ENCODE results near the gene UCHL3. TPM values are rescaled to one million over a fixed set of nuclear protein-coding genes. Genes with fewer than 3 reads are reported as not detected.
A peak's percentile ranks its signal among the peaks of the same experiment; 100 is the strongest.

UCHL3 gene
- total RNA-seq, 1 donor from 2014 or later: 20.6 TPM

GRCh38 chr13:75550159-75550567 is 572 bp downstream of the UCHL3 start:
- peak overlapping the region; percentile 89 for H3K4me3 Mint-ChIP-seq (ENCODE audit: unreplicated experiment)
- no peak for DNase-seq (ENCODE audit: extremely low spot score, unreplicated experiment)
- H3K9me3 Mint-ChIP-seq (ENCODE audit: unreplicated experiment): no peaks in the 10 kb centered on the region
- H3K27ac Mint-ChIP-seq (ENCODE audit: unreplicated experiment): peak overlapping the region; percentile 97
- peaks cover 12% of the 10 kb centered on the region for H3K36me3 Mint-ChIP-seq (ENCODE audit: unreplicated experiment)
- no peaks in the 10 kb centered on the region for H3K27me3 Mint-ChIP-seq (ENCODE audit: unreplicated experiment)
- peaks cover 21% of the 10 kb centered on the region for H3K4me1 Mint-ChIP-seq (ENCODE audit: unreplicated experiment)
- TF ChIP-seq CTCF (IDR thresholded peaks at IDR 0.05): no peak

- no peak overlapping the region for H3K27ac Mint-ChIP-seq (ENCODE audit: unreplicated experiment)
- H3K36me3 Mint-ChIP-seq (ENCODE audit: unreplicated experiment): peaks cover 17% of the 10 kb centered on the region
- H3K4me3 Mint-ChIP-seq (ENCODE audit: unreplicated experiment): no peak overlapping the region
- H3K27me3 Mint-ChIP-seq (ENCODE audit: unreplicated experiment): no peaks in the 10 kb centered on the region
- no peaks in the 10 kb centered on the region for H3K9me3 Mint-ChIP-seq (ENCODE audit: unreplicated experiment)
- peaks cover 13% of the 10 kb centered on the region for H3K4me1 Mint-ChIP-seq (ENCODE audit: unreplicated experiment)
- no peak for DNase-seq (ENCODE audit: extremely low spot score, unreplicated experiment)
- no peak for TF ChIP-seq CTCF (IDR thresholded peaks at IDR 0.05)
Measured at GRCh38 chr13:75554464-75554863, 4.9 kb downstream of the UCHL3 start.

- DNase-seq (ENCODE audit: extremely low spot score, unreplicated experiment): no peak
- peaks cover 13% of the 10 kb centered on the region for H3K4me1 Mint-ChIP-seq (ENCODE audit: unreplicated experiment)
- H3K36me3 Mint-ChIP-seq (ENCODE audit: unreplicated experiment): peaks cover 17% of the 10 kb centered on the region
- no peaks in the 10 kb centered on the region for H3K27me3 Mint-ChIP-seq (ENCODE audit: unreplicated experiment)
- TF ChIP-seq CTCF (IDR thresholded peaks at IDR 0.05): no peak
- H3K4me3 Mint-ChIP-seq (ENCODE audit: unreplicated experiment): no peak overlapping the region
- no peaks in the 10 kb centered on the region for H3K9me3 Mint-ChIP-seq (ENCODE audit: unreplicated experiment)
- no peak overlapping the region for H3K27ac Mint-ChIP-seq (ENCODE audit: unreplicated experiment)
Measured at GRCh38 chr13:75554981-75555380, 5.4 kb downstream of the UCHL3 start.

DNA sequence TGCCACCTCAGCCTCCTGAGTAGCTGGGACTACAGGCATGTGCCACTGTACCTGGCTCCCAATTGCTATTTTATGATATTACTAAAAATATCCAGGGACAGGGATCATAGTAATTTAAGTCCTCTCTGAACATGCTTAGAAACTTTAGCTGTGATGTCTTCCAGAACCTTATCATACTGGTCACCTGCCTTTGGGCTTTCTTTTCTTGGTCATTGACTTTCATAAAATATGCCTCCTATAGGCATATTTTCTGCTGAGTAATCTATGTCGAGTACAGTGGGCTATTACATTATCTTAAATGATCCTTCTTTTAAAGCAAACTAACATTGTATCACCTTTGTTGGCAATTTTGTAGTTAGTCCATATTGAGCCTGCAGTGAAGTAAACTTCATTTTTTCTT is 6.2 kb downstream of the UCHL3 start:
- no peak for TF ChIP-seq CTCF (IDR thresholded peaks at IDR 0.05)
- Mint-ChIP-seq H3K27me3 (ENCODE audit: unreplicated experiment) (no peaks in the 10 kb centered on the region), H3K27ac (ENCODE audit: unreplicated experiment) (no peak overlapping the region), H3K36me3 (ENCODE audit: unreplicated experiment) (peaks cover 17% of the 10 kb centered on the region), H3K9me3 (ENCODE audit: unreplicated experiment) (no peaks in the 10 kb centered on the region), H3K4me1 (ENCODE audit: unreplicated experiment) (peaks cover 6% of the 10 kb centered on the region), H3K4me3 (ENCODE audit: unreplicated experiment) (no peak overlapping the region)
- no peak for DNase-seq (ENCODE audit: extremely low spot score, unreplicated experiment)

DNA sequence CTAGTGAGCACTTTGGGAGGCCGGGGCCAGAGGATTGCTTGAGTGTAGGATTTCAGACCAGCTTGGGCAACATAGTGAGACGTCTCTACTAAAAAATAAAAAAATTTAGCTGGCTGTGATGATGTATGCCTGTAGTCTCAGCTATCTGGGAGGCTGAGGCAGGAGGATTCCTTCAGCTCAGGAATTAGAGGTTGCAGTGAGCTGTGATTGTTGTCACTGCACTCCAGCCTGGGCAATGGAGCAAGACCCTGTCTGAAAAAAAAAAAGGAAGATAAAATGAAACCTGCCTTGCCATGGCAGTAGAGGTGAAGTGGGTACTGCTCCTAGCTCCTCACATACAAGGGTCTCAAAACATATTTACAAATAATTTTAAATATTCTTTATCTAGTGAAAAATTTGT is 7.4 kb downstream of the UCHL3 start:
- DNase-seq (ENCODE audit: extremely low spot score, unreplicated experiment): no peak
- H3K27me3 Mint-ChIP-seq (ENCODE audit: unreplicated experiment): no peaks in the 10 kb centered on the region
- no peak for TF ChIP-seq CTCF (IDR thresholded peaks at IDR 0.05)
- H3K4me1 Mint-ChIP-seq (ENCODE audit: unreplicated experiment): peaks cover 2% of the 10 kb centered on the region
- H3K27ac Mint-ChIP-seq (ENCODE audit: unreplicated experiment): no peak overlapping the region
- H3K9me3 Mint-ChIP-seq (ENCODE audit: unreplicated experiment): no peaks in the 10 kb centered on the region
- peaks cover 17% of the 10 kb centered on the region for H3K36me3 Mint-ChIP-seq (ENCODE audit: unreplicated experiment)
- no peak overlapping the region for H3K4me3 Mint-ChIP-seq (ENCODE audit: unreplicated experiment)
